ENCODE data around the gene DMD.

DNA sequence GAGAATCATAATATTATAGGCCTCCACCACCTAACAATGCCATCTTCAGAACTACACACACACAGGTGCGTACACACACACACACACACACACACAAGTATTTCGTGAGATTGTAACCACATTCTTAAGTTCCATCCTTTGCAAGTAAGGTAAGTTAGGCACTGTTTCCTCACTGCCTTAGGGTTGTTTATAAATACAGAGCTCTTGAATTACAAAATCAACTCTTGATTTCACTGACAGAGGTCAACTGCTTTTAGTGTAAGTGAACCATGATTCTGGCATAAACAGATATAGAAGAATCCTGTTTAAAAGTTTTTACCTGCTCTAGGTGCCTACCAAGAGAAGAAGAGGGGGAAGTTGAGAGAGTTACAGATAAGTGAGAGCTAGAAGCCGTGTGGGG lies 166.1 kb downstream of the DMD start:
- no peak for TF ChIP-seq KDM4A (IDR thresholded peaks at IDR 0.05; ENCODE audit: low read depth, low read length, severe bottlenecking)
- no peak for TF ChIP-seq EZH2 (IDR thresholded peaks at IDR 0.05; ENCODE audit: low read depth, low read length, severe bottlenecking)
- TF ChIP-seq, protein P1, sequence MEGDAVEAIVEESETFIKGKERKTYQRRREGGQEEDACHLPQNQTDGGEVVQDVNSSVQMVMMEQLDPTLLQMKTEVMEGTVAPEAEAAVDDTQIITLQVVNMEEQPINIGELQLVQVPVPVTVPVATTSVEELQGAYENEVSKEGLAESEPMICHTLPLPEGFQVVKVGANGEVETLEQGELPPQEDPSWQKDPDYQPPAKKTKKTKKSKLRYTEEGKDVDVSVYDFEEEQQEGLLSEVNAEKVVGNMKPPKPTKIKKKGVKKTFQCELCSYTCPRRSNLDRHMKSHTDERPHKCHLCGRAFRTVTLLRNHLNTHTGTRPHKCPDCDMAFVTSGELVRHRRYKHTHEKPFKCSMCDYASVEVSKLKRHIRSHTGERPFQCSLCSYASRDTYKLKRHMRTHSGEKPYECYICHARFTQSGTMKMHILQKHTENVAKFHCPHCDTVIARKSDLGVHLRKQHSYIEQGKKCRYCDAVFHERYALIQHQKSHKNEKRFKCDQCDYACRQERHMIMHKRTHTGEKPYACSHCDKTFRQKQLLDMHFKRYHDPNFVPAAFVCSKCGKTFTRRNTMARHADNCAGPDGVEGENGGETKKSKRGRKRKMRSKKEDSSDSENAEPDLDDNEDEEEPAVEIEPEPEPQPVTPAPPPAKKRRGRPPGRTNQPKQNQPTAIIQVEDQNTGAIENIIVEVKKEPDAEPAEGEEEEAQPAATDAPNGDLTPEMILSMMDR (IDR thresholded peaks at IDR 0.05; ENCODE audit: control extremely low read depth in 1 of 3, insufficient read depth in 1 of 3, low read depth in 1 of 3, low read length in 3 of 3), result no peak
- no peak for TF ChIP-seq CEBPB (IDR thresholded peaks at IDR 0.05; ENCODE audit: low read depth, low read length)
- no peak for TF ChIP-seq JUND (IDR thresholded peaks at IDR 0.05; ENCODE audit: low read length)
- TF ChIP-seq SP1 (IDR thresholded peaks at IDR 0.05; ENCODE audit: low read depth, low read length), result no peak

Measured in H1 (cell line).